H9 (cell line): Measurements from ENCODE around the gene SWT1. TPM values are rescaled to one million over a fixed set of nuclear protein-coding genes. Genes with fewer than 3 reads are reported as not detected.
"Not testable (repeated sequence)": the region's sequence is repeated elsewhere in the genome, so short reads cannot be mapped to it uniquely, and the experiment has no call there.

Source experiments
- DNase-seq: peaks from one replicate; pipeline ENCODE4 v3.0.0-alpha.2; 2017
- H2AFZ ChIP-seq: one replicate; pipeline ENCODE4 v1.6.1; 2013; ENCODE audit warnings: mild to moderate bottlenecking, low read length, control low read depth, moderate library complexity
- H2AK5ac ChIP-seq: 2 replicates; pipeline ENCODE4 v1.6.1; 2013; ENCODE audit warnings: low read length, control low read depth, mixed read lengths; ENCODE audit not compliant: insufficient read length
- H2BK120ac ChIP-seq: one replicate; pipeline ENCODE4 v1.6.1; 2013; ENCODE audit warnings: low read depth, mild to moderate bottlenecking, low read length, control low read depth, inconsistent platforms; ENCODE audit not compliant: poor library complexity, severe bottlenecking
- H2BK12ac ChIP-seq: 2 replicates; pipeline ENCODE4 v1.6.1; 2013; ENCODE audit warnings: low read length, control low read depth, mixed read lengths, low read depth; ENCODE audit not compliant: insufficient read length
- H2BK15ac ChIP-seq: 2 replicates; pipeline ENCODE4 v1.6.1; 2013; ENCODE audit warnings: low read depth, low read length, control low read depth
- H2BK20ac ChIP-seq: one replicate; pipeline ENCODE4 v1.6.1; 2013; ENCODE audit warnings: low read depth, mild to moderate bottlenecking, low read length, control low read depth, inconsistent platforms; ENCODE audit not compliant: poor library complexity, severe bottlenecking
- H2BK5ac ChIP-seq: 2 replicates; pipeline ENCODE4 v1.6.1; 2013; ENCODE audit warnings: low read length, control low read depth, mixed read lengths; ENCODE audit not compliant: insufficient read length
- H3K14ac ChIP-seq: 2 replicates; pipeline ENCODE4 v1.6.1; 2013; ENCODE audit warnings: low read length, control low read depth; ENCODE audit not compliant: insufficient read depth
- H3K18ac ChIP-seq: 2 replicates; pipeline ENCODE4 v1.6.1; 2013; ENCODE audit warnings: low read depth, mild to moderate bottlenecking, mixed read lengths, low read length, control low read depth; ENCODE audit not compliant: insufficient read length
- H3K23ac ChIP-seq: 2 replicates; pipeline ENCODE4 v1.6.1; 2013; ENCODE audit warnings: low read length, control low read depth, mixed read lengths, low read depth; ENCODE audit not compliant: insufficient read length
- H3K23me2 ChIP-seq: 2 replicates; pipeline ENCODE4 v1.6.1; 2013; ENCODE audit warnings: low read depth, mild to moderate bottlenecking, mixed read lengths, low read length, control low read depth; ENCODE audit not compliant: insufficient read length, poor library complexity, severe bottlenecking
- H3K27ac ChIP-seq: 2 replicates; pipeline ENCODE4 v1.5.1; 2013; ENCODE audit warnings: low read length, control low read depth, mixed read lengths, low read depth; ENCODE audit not compliant: insufficient read length
- H3K27me3 ChIP-seq: 2 replicates; pipeline ENCODE4 v1.6.1; 2013; ENCODE audit warnings: low read length, control low read depth, inconsistent platforms; ENCODE audit not compliant: insufficient read depth
- H3K4ac ChIP-seq: 2 replicates; pipeline ENCODE4 v1.6.1; 2013; ENCODE audit warnings: low read depth, mild to moderate bottlenecking, control low read depth, inconsistent platforms, low read length, moderate library complexity
- H3K4me1 ChIP-seq: 2 replicates; pipeline ENCODE4 v1.6.1; 2013; ENCODE audit warnings: low read length, control low read depth, inconsistent platforms; ENCODE audit not compliant: insufficient read depth
- H3K4me2 ChIP-seq: 2 replicates; pipeline ENCODE4 v1.6.1; 2013; ENCODE audit warnings: low read length, control low read depth, mixed read lengths; ENCODE audit not compliant: insufficient read length, insufficient read depth
- H3K56ac ChIP-seq: 2 replicates; pipeline ENCODE4 v1.6.1; 2013; ENCODE audit warnings: low read depth, mild to moderate bottlenecking, mixed read lengths, low read length, control low read depth; ENCODE audit not compliant: insufficient read length
- H3K79me1 ChIP-seq: 2 replicates; pipeline ENCODE4 v1.6.1; 2013; ENCODE audit warnings: low read depth, mild to moderate bottlenecking, moderate library complexity, low read length, control low read depth, inconsistent platforms; ENCODE audit not compliant: insufficient read depth, poor library complexity, severe bottlenecking
- H3K79me2 ChIP-seq: 2 replicates; pipeline ENCODE4 v1.6.1; 2013; ENCODE audit warnings: low read length, control low read depth, inconsistent platforms; ENCODE audit not compliant: insufficient read depth
- H3K9ac ChIP-seq: 2 replicates; pipeline ENCODE4 v1.6.1; 2013; ENCODE audit warnings: low read length, control low read depth, mixed read lengths; ENCODE audit not compliant: insufficient read length; ENCODE audit errors: extremely low read depth
- H3K9me3 ChIP-seq: one replicate; pipeline ENCODE4 v1.6.1; 2013; ENCODE audit warnings: low read depth, low read length, inconsistent platforms; ENCODE audit not compliant: control insufficient read depth
- H3T11ph ChIP-seq: one replicate; pipeline ENCODE4 v1.6.1; 2013; ENCODE audit warnings: mild to moderate bottlenecking, low read length, control low read depth, inconsistent platforms
- H4K20me1 ChIP-seq: one replicate; pipeline ENCODE4 v1.6.1; 2013; ENCODE audit not compliant: control insufficient read depth, insufficient read length, insufficient read depth
- H4K5ac ChIP-seq: 2 replicates; pipeline ENCODE4 v1.6.1; 2013; ENCODE audit warnings: low read depth, mild to moderate bottlenecking, mixed read lengths, low read length, control low read depth; ENCODE audit not compliant: insufficient read length
- H4K8ac ChIP-seq: replicated peaks from 2 replicates; pipeline ENCODE4 v1.6.1; 2013; ENCODE audit warnings: low read length, control low read depth, mixed read lengths, low read depth; ENCODE audit not compliant: insufficient read length
- H4K91ac ChIP-seq: 2 replicates; pipeline ENCODE4 v1.6.1; 2013; ENCODE audit warnings: low read depth, mild to moderate bottlenecking, moderate library complexity, mixed read lengths, low read length, control low read depth; ENCODE audit not compliant: insufficient read length
- H3K27ac Mint-ChIP-seq, 3 experiments: 2 replicates in 2 of 3; 3 replicates in 1 of 3; pipeline ENCODE4 v1.8.0; 2020 to 2021; ENCODE audit warnings: mixed read lengths in 3 of 3, mild to moderate bottlenecking in 1 of 3, moderate library complexity in 1 of 3
- H3K27me3 Mint-ChIP-seq: 2 replicates; pipeline ENCODE4 v1.8.0; 2021; ENCODE audit warnings: low read depth, mild to moderate bottlenecking, moderate library complexity, mixed read lengths
- H3K36me3 Mint-ChIP-seq, 3 experiments: 2 replicates in 2 of 3; 3 replicates in 1 of 3; pipeline ENCODE4 v1.8.0; 2020 to 2021; ENCODE audit warnings: low read depth in 3 of 3, mixed read lengths in 3 of 3; ENCODE audit not compliant: insufficient read depth in 1 of 3
- H3K4me1 Mint-ChIP-seq, 2 experiments: 2 replicates each; pipeline ENCODE4 v1.8.0; 2020; ENCODE audit warnings: mixed read lengths in 2 of 2
- H3K4me3 Mint-ChIP-seq, 2 experiments: 2 replicates in 1 of 2; 3 replicates in 1 of 2; pipeline ENCODE4 v1.8.0; 2020 to 2021; ENCODE audit warnings: mild to moderate bottlenecking in 2 of 2, mixed read lengths in 2 of 2, moderate library complexity in 1 of 2
- H3K9me3 Mint-ChIP-seq, 2 experiments: 2 replicates in 1 of 2; 3 replicates in 1 of 2; pipeline ENCODE4 v1.8.0; 2020; ENCODE audit warnings: mild to moderate bottlenecking in 2 of 2, mixed read lengths in 2 of 2, moderate library complexity in 1 of 2
- CTCF ChIP-seq: fragments of 200-600 bp; sonication (generic); conservative IDR thresholded peaks from 3 replicates; pipeline ENCODE4 v1.8.0; 2021; ENCODE audit warnings: antibody characterized with exemption, mild to moderate bottlenecking
- WGBS: extraction: QIAGEN DNeasy Blood & Tissue Kit; methylation state at CpG from one replicate; pipeline ENCODE4 v1.1.7; 2013; ENCODE audit warnings: missing lambda C conversion rate, low lambda C conversion rate, mixed read lengths; ENCODE audit not compliant: insufficient read length; ENCODE audit errors: extremely low coverage; 5-methylcytosine and 5-hydroxymethylcytosine counted together
- total RNA-seq: library from RNA; stranded (reverse); gene quantifications from 2 replicates; pipeline ENCODE4 v1.2.1, GENCODE V29; 2021

SWT1 gene
- total RNA-seq, 1 experiment from 2014 or later = 5.2 TPM

DNA sequence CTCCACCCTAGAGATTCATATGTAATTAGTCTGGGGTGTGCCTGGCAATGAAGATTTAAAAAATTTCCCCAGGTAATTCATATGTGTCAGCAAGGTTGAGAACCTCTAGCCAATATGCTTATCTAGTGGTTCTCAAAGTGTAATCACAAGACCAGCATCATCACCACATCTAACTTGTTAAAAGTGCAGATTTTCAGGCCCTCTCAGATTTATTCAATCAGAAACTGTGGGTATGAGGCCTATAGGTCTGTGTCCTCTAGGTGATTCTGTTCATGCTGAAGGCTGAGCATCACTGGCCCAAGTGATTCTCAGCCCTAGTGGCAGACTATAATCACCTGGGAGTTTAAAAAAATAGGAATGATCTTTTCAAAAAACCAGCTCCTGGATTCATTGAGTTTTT is 75.9 kb downstream of the SWT1 start:
- Mint-ChIP-seq H3K4me3 (no peak overlapping the region), H3K27me3 (no peaks in the 10 kb centered on the region), H3K9me3 (peaks cover 1 to 7% of the 10 kb centered on the region in 2 experiments; a peak in 2 of 5 replicates), H3K27ac (no peak overlapping the region), H3K4me1 (no peaks in the 10 kb centered on the region), H3K36me3 (peaks cover 0 to 7% (median 1%) of the 10 kb centered on the region in 3 experiments; a peak in 2 of 7 replicates)
- Histone ChIP-seq H4K8ac (no peak overlapping the region), H2AFZ (no peak overlapping the region), H3K18ac (no peak overlapping the region), H3K23ac (no peak overlapping the region), H2BK20ac (no peak overlapping the region), H3K27ac (no peak overlapping the region), H2BK5ac (no peak overlapping the region), H3K79me1 (no peaks in the 10 kb centered on the region), H3K4ac (no peak overlapping the region), H3K14ac (no peak overlapping the region), H4K20me1 (no peaks in the 10 kb centered on the region), H3K4me1 (no peaks in the 10 kb centered on the region), H3K27me3 (no peaks in the 10 kb centered on the region), H3K23me2 (no peaks in the 10 kb centered on the region), H3K56ac (no peak overlapping the region), H3K79me2 (no peaks in the 10 kb centered on the region), H4K5ac (no peak overlapping the region), H2BK120ac (no peak overlapping the region), H2BK15ac (no peak overlapping the region), H3K9ac (no peak overlapping the region), H3K9me3 (no peaks in the 10 kb centered on the region), H3T11ph (no peak overlapping the region), H2BK12ac (no peak overlapping the region), H3K4me2 (no peak overlapping the region), H4K91ac (no peak overlapping the region), H2AK5ac (no peak overlapping the region)
- DNase-seq = no peak
- no peak for TF ChIP-seq CTCF

DNA sequence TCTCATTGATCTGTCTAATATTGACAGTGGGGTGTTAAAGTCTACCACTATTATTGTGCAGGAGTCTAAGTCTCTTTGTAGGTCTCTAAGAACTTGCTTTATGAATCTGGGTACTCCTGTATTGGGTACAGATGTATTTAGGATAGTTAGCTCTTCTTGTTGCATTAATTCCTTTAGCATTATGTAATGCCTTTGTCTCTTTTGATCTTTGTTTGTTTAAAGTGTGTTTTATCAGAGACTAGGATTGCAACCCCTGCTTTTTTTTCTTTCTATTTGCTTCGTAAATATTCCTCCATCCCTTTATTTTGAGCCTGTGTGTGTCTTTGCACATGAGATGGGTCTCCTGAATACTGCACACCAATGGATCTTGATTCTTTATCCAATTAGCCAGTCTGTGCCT is 77.2 kb downstream of the SWT1 start:
- not testable (repeated sequence) for H4K8ac ChIP-seq, H3K9me3 ChIP-seq, H3K79me2 ChIP-seq, H4K5ac ChIP-seq, H3K9me3 Mint-ChIP-seq, H3K18ac ChIP-seq, H3K23me2 ChIP-seq, H3K27me3 Mint-ChIP-seq, H2BK5ac ChIP-seq, H3K79me1 ChIP-seq, H3K14ac ChIP-seq, H2BK20ac ChIP-seq, H2BK120ac ChIP-seq, H3K27ac Mint-ChIP-seq, H3K56ac ChIP-seq, H3K23ac ChIP-seq, H4K91ac ChIP-seq, H3K4me1 Mint-ChIP-seq, H2BK12ac ChIP-seq, H2AFZ ChIP-seq, H3T11ph ChIP-seq, H3K36me3 Mint-ChIP-seq, H2BK15ac ChIP-seq, H3K4ac ChIP-seq, H3K4me3 Mint-ChIP-seq, H4K20me1 ChIP-seq, DNase-seq, H2AK5ac ChIP-seq, H3K27ac ChIP-seq, H3K9ac ChIP-seq, H3K27me3 ChIP-seq, H3K4me1 ChIP-seq, H3K4me2 ChIP-seq
- no CpG with 5 or more reads among the region's 1 CpG for WGBS
